Raji (cell line): ENCODE results near the gene MRPL37.

Experiments
- POLR2A ChIP-seq: IDR thresholded peaks from 2 replicates; pipeline ENCODE4 v1.6.1; 2011; ENCODE audit warnings: low read depth, low read length, control low read depth; ENCODE audit not compliant: insufficient read depth

Gene MRPL37

GRCh38 chr1:54199765-54200518 lies at the start of gene MRPL37, which contains the start of gene CYB5RL:
MRPL37 (plus strand) TSS chr1:54200167; CDS start chr1:54200244, 77 bp downstream.
CYB5RL (minus strand) TSS chr1:54200030; CDS start chr1:54195616, 4,414 bp downstream.
- TF ChIP-seq POLR2A: peak; percentile 91

GRCh38 chr1:54151013-54151412 lies 49.0 kb upstream of the MRPL37 start:
- TF ChIP-seq POLR2A: no peak

- TF ChIP-seq POLR2A: no peak
Observed at GRCh38 chr1:54152696-54153095, 47.3 kb upstream of the MRPL37 start, which contains the start of gene CDCP2. CDCP2 (minus strand) TSS chr1:54153000; CDS start chr1:54152922, 78 bp downstream.

GRCh38 chr1:54153535-54154439 lies 46.2 kb upstream of the MRPL37 start:
- TF ChIP-seq POLR2A: no peak

- TF ChIP-seq POLR2A: no peak
Observed at GRCh38 chr1:54156201-54156600, 43.8 kb upstream of the MRPL37 start.

GRCh38 chr1:54156986-54157385 lies 43.0 kb upstream of the MRPL37 start:
- no peak for TF ChIP-seq POLR2A

- TF ChIP-seq POLR2A: no peak
Observed at GRCh38 chr1:54157401-54157800, 42.6 kb upstream of the MRPL37 start.

- no peak for TF ChIP-seq POLR2A
Observed at GRCh38 chr1:54158071-54158470, 41.9 kb upstream of the MRPL37 start.

- TF ChIP-seq POLR2A: no peak
Observed at GRCh38 chr1:54159733-54160316, 40.1 kb upstream of the MRPL37 start.

GRCh38 chr1:54160351-54160750 lies 39.6 kb upstream of the MRPL37 start:
- TF ChIP-seq POLR2A: no peak

- TF ChIP-seq POLR2A: no peak
Observed at GRCh38 chr1:54161495-54162168, 38.3 kb upstream of the MRPL37 start.

GRCh38 chr1:54163051-54163450 lies 36.9 kb upstream of the MRPL37 start:
- no peak for TF ChIP-seq POLR2A

- TF ChIP-seq POLR2A: no peak
Observed at GRCh38 chr1:54163573-54163972, 36.4 kb upstream of the MRPL37 start.

GRCh38 chr1:54165146-54165545 lies 34.8 kb upstream of the MRPL37 start:
- no peak for TF ChIP-seq POLR2A

GRCh38 chr1:54167422-54168139 lies 32.4 kb upstream of the MRPL37 start:
- TF ChIP-seq POLR2A: no peak
